Neuron (in vitro differentiated cells): ENCODE data around the gene CPNE9.

Experiments used
- H2AFZ ChIP-seq: one replicate; pipeline ENCODE4 v1.6.1; 2013; ENCODE audit warnings: low read depth, mild to moderate bottlenecking, inconsistent platforms, low read length, moderate library complexity
- H3K27me3 ChIP-seq: one replicate; pipeline ENCODE4 v1.6.1; 2013; ENCODE audit warnings: low read length; ENCODE audit not compliant: insufficient read depth
- H3K36me3 ChIP-seq: one replicate; pipeline ENCODE4 v1.6.1; 2013; ENCODE audit warnings: low read length; ENCODE audit not compliant: insufficient read depth
- H3K4me1 ChIP-seq: one replicate; pipeline ENCODE4 v1.6.1; 2013; ENCODE audit warnings: low read length; ENCODE audit not compliant: insufficient read depth
- H3K4me3 ChIP-seq: 2 replicates; pipeline ENCODE4 v1.5.1; 2013; ENCODE audit warnings: mild to moderate bottlenecking, low read length, moderate library complexity
- H3K9me3 ChIP-seq: one replicate; pipeline ENCODE4 v1.6.1; 2013; ENCODE audit warnings: low read length

The CPNE9 gene

DNA sequence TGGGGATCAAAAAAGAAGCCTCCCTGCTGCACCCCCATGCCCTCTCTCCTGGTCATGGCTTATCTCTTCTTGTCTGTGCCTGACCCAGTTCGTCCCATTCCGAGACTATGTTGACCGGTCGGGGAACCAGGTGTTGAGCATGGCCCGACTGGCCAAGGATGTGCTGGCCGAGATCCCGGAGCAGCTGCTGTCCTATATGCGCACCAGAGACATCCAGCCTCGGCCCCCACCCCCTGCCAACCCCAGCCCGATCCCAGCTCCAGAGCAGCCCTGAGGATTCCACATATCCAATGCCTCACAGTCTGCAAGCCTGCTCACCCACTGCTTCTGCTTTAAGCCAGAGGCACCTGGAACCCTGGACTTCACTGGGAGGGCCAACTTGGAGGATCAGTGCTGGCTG is 25.8 kb downstream of the CPNE9 start:
- no peak overlapping the region for H2AFZ ChIP-seq
- peaks cover 19% of the 10 kb centered on the region for H3K4me1 ChIP-seq
- no peaks in the 10 kb centered on the region for H3K27me3 ChIP-seq
- H3K36me3 ChIP-seq: peaks cover 9% of the 10 kb centered on the region
- no peaks in the 10 kb centered on the region for H3K9me3 ChIP-seq
- no peak overlapping the region for H3K4me3 ChIP-seq

DNA sequence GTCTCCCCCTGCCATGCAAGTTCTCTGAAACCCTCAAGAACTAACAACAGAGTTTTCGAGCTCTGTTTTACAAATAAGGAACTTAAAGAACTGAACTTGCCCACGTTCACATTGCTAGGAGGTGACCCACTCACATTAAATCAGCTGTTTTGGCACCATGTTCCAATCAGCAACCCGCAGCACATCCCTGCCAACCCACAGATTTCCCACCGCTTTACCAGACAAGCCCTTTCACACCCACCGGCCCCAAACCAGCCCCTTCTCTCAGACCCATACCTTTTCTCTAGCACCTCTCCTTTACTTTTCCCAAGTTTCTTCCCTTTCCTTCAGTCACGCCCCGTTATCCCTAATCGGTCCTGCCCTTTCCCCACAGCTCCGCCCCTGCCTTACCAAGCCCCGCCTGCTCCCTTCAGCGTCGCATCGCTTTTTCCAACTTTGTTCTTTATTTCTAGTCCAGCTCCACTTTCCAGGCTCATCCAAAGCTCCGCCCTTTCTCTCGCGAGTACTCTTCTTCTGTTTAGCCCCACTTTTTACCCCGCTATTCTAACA is 27.1 kb downstream of the CPNE9 start:
- H2AFZ ChIP-seq: peak overlapping the region; percentile 75
- no peaks in the 10 kb centered on the region for H3K9me3 ChIP-seq
- H3K36me3 ChIP-seq: peaks cover 19% of the 10 kb centered on the region
- peaks cover 19% of the 10 kb centered on the region for H3K4me1 ChIP-seq
- peak overlapping the region; percentile 67 for H3K4me3 ChIP-seq
- H3K27me3 ChIP-seq: no peaks in the 10 kb centered on the region

DNA sequence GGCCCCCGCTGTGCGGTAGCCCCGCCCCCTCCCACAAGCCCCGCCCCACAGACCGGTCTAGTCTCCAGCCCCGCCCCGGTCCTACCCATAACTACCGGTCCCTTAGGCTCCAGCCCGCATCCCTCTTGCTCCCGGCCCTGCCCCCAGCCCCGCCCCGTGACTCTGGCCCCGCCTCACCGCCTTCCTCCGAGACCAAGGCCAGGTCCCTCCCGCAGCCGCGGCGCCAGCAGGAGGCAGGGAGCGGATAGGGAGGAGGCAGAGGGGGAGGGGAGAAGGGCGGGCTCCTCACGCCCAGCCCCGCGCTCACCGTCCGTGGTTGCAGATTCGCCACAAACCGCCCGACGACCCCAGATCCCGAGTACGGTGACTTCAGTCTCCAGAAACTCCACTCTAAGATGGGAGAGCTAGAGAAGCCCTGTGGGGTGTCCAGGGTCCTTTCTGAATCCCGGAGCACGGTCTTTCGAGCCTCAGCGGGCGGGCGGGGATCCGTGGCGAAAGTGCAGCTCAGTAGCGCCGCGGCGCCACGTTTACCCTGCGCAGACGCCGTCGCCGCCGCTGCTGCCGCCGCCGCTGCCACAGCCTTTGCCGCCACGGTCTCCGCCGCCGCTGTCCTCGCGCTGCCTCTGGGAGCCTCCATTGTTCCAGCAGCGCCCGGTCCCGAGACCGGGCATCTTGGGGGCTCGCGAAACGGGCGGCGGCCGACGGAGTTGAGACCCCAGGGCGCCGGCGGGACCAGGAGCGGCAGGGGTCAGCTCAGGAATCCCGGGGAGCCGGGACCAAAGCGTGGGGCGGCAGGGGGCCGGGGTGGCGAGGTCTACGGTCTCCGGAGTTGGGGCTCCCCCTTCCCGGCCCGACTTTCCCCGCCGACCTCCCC is 27.8 kb downstream of the CPNE9 start, which contains the start of gene BRPF1:
TSS of gene BRPF1 (plus strand) at position 530 of the 874 bp plus-strand sequence. CDS start 2,406 bp downstream, outside the sequence.
- Histone ChIP-seq H3K36me3 (peaks cover 22% of the 10 kb centered on the region), H3K27me3 (no peaks in the 10 kb centered on the region)

DNA sequence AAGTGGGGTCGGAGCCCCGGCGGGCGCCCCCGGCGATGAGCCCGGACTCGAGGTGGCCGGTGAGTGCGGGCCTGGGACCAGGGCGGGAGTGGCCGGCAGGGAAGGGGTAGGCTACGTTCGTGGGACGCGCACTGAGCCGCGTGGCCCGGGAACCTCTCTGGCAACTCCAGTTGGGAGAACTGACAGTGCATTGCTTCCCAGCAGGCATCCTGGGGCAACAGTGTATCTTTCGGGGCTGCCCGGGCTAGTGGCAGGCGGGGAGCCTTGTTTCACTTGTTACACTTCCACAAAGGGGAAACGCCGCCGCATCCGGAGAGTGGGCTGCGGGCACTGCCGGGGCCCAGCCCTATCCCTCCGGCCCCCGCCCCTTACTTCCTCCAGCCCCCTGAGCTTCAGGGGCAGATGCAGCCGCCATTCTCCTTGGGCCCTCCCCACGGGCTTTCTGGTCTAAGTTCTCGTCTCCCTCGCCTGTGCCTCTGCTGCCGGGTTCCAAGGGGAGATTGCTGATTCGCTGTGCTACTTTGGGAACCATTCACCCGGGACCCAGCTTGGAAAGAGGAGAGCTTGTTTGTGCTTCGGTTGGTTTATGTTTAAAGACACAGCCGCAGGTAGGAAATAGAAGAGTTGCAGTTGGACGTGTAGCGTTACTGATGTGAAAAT is 28.6 kb downstream of the CPNE9 start:
- Histone ChIP-seq H3K27me3 (no peaks in the 10 kb centered on the region), H3K4me3 (peak overlapping the region; percentile 93), H2AFZ (peak overlapping the region; percentile 94), H3K9me3 (no peaks in the 10 kb centered on the region), H3K4me1 (peaks cover 19% of the 10 kb centered on the region), H3K36me3 (peaks cover 30% of the 10 kb centered on the region)

More for the DNA sequence above, 27.8 kb downstream of the CPNE9 start, which contains the start of gene BRPF1:
- H3K4me3 ChIP-seq: peak within 1 kb of the TSS; percentile 93
- H3K4me1 ChIP-seq: peaks cover 19% of the 10 kb centered on the region
- H3K9me3 ChIP-seq: no peaks in the 10 kb centered on the region
- peak within 1 kb of the TSS; percentile 94 for H2AFZ ChIP-seq

DNA sequence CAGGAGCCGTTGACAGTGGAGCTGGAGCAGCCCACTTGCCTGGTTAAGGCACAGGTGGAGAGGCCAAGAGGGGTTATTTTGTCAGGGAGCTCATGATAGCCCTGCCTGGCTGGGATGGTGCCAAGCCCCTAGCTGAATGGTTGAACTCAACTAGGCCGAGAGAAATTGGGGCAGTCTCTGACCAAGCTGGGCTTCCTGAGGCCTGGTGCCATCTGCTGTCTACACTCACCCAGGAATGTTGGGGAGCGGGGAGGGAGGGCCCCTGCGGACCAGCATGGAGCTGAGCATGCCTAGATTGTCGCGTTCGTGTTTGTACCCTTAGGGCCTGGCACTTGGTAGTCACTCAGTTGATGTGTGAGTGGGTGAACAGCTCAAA is 29.1 kb downstream of the CPNE9 start:
- Histone ChIP-seq H3K36me3 (peaks cover 35% of the 10 kb centered on the region), H3K4me1 (peaks cover 19% of the 10 kb centered on the region), H3K27me3 (no peaks in the 10 kb centered on the region), H2AFZ (no peak overlapping the region), H3K4me3 (peak overlapping the region; percentile 93), H3K9me3 (no peaks in the 10 kb centered on the region)

DNA sequence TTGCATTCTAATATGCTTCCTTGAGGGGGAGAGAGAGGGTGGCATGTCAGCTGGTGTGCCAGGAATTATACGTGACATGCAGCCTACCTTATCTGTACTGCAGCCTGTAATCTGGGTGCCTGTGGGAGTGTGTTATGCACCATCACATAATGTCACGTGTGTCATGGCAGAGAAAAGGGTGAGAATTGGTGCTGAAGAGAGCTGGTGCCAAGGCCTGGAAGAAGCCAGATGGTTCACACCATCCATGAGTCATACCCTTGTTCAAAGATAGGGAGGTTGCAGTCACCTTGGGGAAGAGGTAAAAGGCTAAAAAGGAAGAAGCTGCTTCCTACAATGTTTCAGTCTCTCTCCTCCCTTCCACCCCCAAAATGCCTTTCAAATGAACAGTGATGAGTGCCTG is 33.2 kb downstream of the CPNE9 start:
- Histone ChIP-seq H3K36me3 (peaks cover 76% of the 10 kb centered on the region), H3K27me3 (no peaks in the 10 kb centered on the region)

DNA sequence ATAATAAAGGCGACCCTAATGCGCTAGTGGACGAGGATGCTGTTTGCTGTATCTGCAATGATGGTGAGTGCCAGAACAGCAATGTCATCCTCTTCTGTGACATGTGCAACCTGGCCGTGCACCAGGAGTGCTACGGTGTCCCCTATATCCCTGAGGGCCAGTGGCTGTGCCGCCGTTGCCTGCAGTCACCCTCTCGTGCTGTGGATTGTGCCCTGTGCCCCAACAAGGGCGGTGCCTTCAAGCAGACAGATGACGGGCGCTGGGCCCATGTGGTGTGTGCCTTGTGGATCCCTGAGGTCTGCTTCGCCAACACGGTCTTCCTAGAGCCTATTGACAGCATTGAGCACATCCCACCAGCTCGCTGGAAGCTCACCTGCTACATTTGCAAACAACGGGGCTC is 35.5 kb downstream of the CPNE9 start:
- peaks cover 93% of the 10 kb centered on the region for H3K36me3 ChIP-seq
- H3K4me3 ChIP-seq: no peak overlapping the region
- H3K27me3 ChIP-seq: no peaks in the 10 kb centered on the region
- H2AFZ ChIP-seq: no peak overlapping the region
- H3K9me3 ChIP-seq: no peaks in the 10 kb centered on the region
- no peaks in the 10 kb centered on the region for H3K4me1 ChIP-seq

More for the DNA sequence above, 33.2 kb downstream of the CPNE9 start:
- Histone ChIP-seq H3K9me3 (no peaks in the 10 kb centered on the region), H2AFZ (no peak overlapping the region), H3K4me1 (peaks cover 15% of the 10 kb centered on the region), H3K4me3 (no peak overlapping the region)

DNA sequence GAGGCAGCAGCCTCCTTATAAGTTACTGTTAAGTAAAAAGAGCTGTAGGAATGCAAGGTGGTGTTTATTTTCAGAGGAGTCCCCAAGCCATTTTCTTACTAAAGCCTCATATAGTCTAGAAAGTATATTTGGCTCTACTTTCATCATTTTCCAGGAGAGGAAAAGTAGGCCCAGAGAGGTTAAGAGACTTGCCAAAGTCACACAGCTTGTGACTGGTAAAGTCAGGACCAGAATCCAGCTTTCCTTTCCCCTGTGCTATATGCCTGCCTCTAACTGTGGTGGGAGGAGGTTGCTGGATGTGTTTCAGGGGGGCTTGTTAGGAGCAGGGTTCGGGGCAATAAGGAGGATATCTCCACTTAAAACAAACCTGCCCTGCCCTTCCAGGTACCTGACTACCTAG is 38.9 kb downstream of the CPNE9 start:
- Histone ChIP-seq H3K4me3 (no peak overlapping the region), H3K36me3 (peaks cover 99% of the 10 kb centered on the region), H3K4me1 (no peaks in the 10 kb centered on the region), H3K27me3 (no peaks in the 10 kb centered on the region), H2AFZ (no peak overlapping the region), H3K9me3 (no peaks in the 10 kb centered on the region)

DNA sequence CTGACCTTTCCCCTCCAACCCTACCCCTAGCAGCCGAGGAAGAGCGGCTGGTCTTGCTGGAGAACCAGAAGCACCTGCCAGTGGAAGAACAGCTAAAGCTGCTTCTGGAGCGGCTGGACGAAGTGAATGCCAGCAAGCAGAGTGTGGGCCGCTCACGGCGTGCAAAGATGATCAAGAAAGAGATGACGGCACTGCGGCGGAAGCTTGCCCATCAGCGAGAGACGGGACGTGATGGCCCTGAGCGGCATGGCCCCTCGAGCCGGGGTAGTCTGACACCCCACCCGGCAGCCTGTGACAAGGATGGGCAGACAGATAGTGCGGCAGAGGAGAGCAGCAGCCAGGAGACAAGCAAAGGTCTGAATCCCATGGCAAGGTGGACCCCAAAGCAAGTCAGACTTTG is 39.9 kb downstream of the CPNE9 start:
- H3K27me3 ChIP-seq: no peaks in the 10 kb centered on the region
- no peaks in the 10 kb centered on the region for H3K9me3 ChIP-seq
- no peak overlapping the region for H2AFZ ChIP-seq
- H3K36me3 ChIP-seq: peaks cover 98% of the 10 kb centered on the region
- no peak overlapping the region for H3K4me3 ChIP-seq
- H3K4me1 ChIP-seq: no peaks in the 10 kb centered on the region

DNA sequence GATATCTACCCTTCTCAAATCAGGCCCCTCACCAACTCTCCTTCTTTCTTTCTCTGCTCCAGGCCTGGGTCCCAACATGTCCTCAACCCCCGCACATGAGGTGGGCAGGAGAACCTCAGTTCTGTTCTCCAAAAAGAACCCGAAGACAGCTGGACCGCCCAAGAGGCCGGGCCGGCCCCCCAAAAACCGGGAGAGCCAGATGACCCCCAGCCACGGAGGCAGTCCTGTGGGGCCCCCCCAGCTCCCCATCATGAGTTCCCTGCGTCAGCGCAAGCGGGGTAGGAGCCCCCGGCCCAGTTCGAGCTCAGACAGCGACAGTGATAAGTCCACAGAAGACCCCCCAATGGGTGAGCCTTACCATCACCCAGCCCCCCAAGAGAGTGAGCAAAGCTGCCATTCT is 40.5 kb downstream of the CPNE9 start:
- H2AFZ ChIP-seq: no peak overlapping the region
- H3K4me3 ChIP-seq: no peak overlapping the region
- H3K4me1 ChIP-seq: peaks cover 3% of the 10 kb centered on the region
- no peaks in the 10 kb centered on the region for H3K9me3 ChIP-seq
- H3K36me3 ChIP-seq: peaks cover 92% of the 10 kb centered on the region
- no peaks in the 10 kb centered on the region for H3K27me3 ChIP-seq

DNA sequence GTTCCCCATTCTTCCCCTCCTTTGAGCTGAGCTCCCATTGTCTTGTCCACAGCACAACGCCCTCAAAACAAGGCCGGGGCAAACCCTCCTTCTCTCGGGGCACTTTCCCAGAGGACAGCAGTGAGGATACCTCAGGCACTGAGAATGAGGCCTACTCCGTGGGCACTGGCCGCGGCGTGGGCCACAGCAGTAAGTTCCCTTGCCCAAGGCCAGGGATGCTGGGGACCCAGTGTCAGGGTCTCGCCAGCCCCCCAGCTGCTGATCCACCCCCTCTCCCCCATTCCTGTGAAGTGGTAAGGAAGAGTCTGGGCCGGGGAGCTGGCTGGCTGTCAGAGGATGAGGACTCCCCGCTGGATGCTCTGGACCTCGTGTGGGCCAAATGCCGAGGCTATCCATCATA is 41.9 kb downstream of the CPNE9 start:
- H3K36me3 ChIP-seq: peaks cover 78% of the 10 kb centered on the region
- no peak overlapping the region for H2AFZ ChIP-seq
- peaks cover 8% of the 10 kb centered on the region for H3K4me1 ChIP-seq
- no peaks in the 10 kb centered on the region for H3K9me3 ChIP-seq
- H3K27me3 ChIP-seq: no peaks in the 10 kb centered on the region
- H3K4me3 ChIP-seq: no peak overlapping the region

DNA sequence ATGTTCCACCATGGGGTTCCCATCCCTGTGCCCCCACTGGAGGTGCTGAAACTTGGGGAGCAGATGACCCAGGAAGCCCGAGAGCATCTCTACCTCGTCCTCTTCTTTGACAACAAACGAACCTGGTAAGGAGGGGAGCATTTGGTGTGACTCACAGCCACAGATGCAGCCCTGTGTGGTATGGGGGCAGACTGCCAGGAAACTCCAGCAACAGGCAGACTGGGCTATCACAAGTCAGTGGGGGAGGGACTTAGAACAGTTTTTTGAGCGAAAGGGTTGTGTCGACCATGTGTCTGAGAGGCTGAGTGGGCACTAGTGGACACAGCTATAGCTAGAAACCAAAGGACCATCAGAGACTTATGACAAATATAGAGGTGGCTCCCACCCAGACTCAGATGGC is 42.7 kb downstream of the CPNE9 start:
- peaks cover 74% of the 10 kb centered on the region for H3K36me3 ChIP-seq
- H3K4me1 ChIP-seq: peaks cover 15% of the 10 kb centered on the region
- H3K4me3 ChIP-seq: no peak overlapping the region
- no peaks in the 10 kb centered on the region for H3K9me3 ChIP-seq
- no peak overlapping the region for H2AFZ ChIP-seq
- no peaks in the 10 kb centered on the region for H3K27me3 ChIP-seq

DNA sequence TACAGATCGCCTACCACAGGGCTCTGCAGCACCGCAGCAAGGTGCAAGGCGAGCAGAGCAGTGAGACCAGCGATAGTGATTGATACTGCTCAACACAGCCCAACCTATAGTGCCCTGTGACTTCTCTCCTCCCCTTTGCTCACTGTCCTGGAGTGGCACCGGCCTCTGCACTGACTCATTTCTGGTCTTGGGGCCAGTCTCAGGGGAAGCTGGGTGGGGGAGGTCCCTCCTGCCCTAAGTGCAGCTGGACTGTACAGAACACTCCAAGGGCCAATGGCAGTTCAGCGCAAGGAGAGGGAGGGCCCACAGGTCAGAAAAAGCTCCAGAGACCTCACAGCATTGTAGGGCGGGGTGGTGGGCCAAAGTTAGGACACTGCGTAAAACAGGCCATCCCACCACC is 43.6 kb downstream of the CPNE9 start:
- peaks cover 18% of the 10 kb centered on the region for H3K4me1 ChIP-seq
- H3K27me3 ChIP-seq: no peaks in the 10 kb centered on the region
- no peak overlapping the region for H2AFZ ChIP-seq
- peaks cover 74% of the 10 kb centered on the region for H3K36me3 ChIP-seq
- H3K4me3 ChIP-seq: no peak overlapping the region
- no peaks in the 10 kb centered on the region for H3K9me3 ChIP-seq
